Liver (tissue), 9 donors: ENCODE measurements around the gene GPT2. TPM values are rescaled to one million over a fixed set of nuclear protein-coding genes. Genes with fewer than 3 reads are reported as not detected.

ENCODE experiments used
- DNase-seq: peaks from one replicate; pipeline ENCODE4 v3.0.0-alpha.2; 2017; ENCODE audit warnings: low spot score
- H3K27ac ChIP-seq, 2 donors: one replicate each; pipeline ENCODE4 v1.7.0; 2013; ENCODE audit warnings: inconsistent platforms in 2 of 2, low read length in 2 of 2, control low read depth in 1 of 2, low read depth in 1 of 2, mild to moderate bottlenecking in 1 of 2
- H3K27me3 ChIP-seq, 4 donors: one replicate each; pipeline versions ENCODE4 v1.6.1 to v1.7.0; 2013; ENCODE audit warnings: low read length in 3 of 4, inconsistent platforms in 1 of 4, mild to moderate bottlenecking in 1 of 4, moderate library complexity in 1 of 4; ENCODE audit not compliant: control insufficient read depth in 4 of 4, insufficient read depth in 4 of 4
- H3K36me3 ChIP-seq, 4 donors: one replicate each; pipeline versions ENCODE4 v1.6.1 to v1.7.0; 2013; ENCODE audit warnings: low read length in 3 of 4, mild to moderate bottlenecking in 3 of 4, low read depth in 1 of 4, moderate library complexity in 1 of 4; ENCODE audit not compliant: control insufficient read depth in 4 of 4, insufficient read depth in 3 of 4
- H3K4me1 ChIP-seq, 4 donors: one replicate each; pipeline versions ENCODE4 v1.6.1 to v1.7.0; 2013; ENCODE audit warnings: low read length in 3 of 4, mild to moderate bottlenecking in 3 of 4, moderate library complexity in 1 of 4; ENCODE audit not compliant: control insufficient read depth in 4 of 4, insufficient read depth in 4 of 4
- H3K4me3 ChIP-seq, 3 donors: one replicate each; pipeline versions ENCODE4 v1.6.1 to v1.7.0; 2013; ENCODE audit warnings: low read length in 3 of 3, control low read depth in 1 of 3, low read depth in 1 of 3, mild to moderate bottlenecking in 1 of 3
- H3K9ac ChIP-seq, 2 donors: one replicate each; pipeline ENCODE4 v1.7.0; 2013; ENCODE audit warnings: low read length in 2 of 2, mild to moderate bottlenecking in 2 of 2, moderate library complexity in 2 of 2, control low read depth in 1 of 2, low read depth in 1 of 2
- H3K9me3 ChIP-seq, 4 donors: one replicate each; pipeline versions ENCODE4 v1.6.1 to v1.7.0; 2013; ENCODE audit warnings: low read length in 3 of 4; ENCODE audit not compliant: control insufficient read depth in 4 of 4
- ATF3 ChIP-seq: IDR thresholded peaks from 2 replicates; pipeline ENCODE4 v1.6.1; 2016; ENCODE audit warnings: antibody characterized with exemption
- EGR1 ChIP-seq, 2 donors: IDR thresholded peaks; 2 replicates each; pipeline ENCODE4 v1.6.1; 2016 to 2018; ENCODE audit warnings: antibody characterized with exemption in 2 of 2, low read depth in 2 of 2
- FOXA2 ChIP-seq: IDR thresholded peaks from 2 replicates; pipeline ENCODE4 v1.6.1; 2016; ENCODE audit warnings: antibody characterized with exemption
- GABPA ChIP-seq, 2 donors: IDR thresholded peaks in 1 of 2; conservative IDR thresholded peaks in 1 of 2; 2 replicates each; pipeline ENCODE4 v1.6.1; 2016; ENCODE audit warnings: antibody characterized with exemption in 2 of 2, mild to moderate bottlenecking in 1 of 2, moderate library complexity in 1 of 2
- HNF4A ChIP-seq, 2 donors: conservative IDR thresholded peaks; 2 replicates each; pipeline ENCODE4 v1.6.1; 2016; ENCODE audit warnings: antibody characterized with exemption in 2 of 2, mild to moderate bottlenecking in 2 of 2
- JUND ChIP-seq, 2 donors: IDR thresholded peaks; 2 replicates each; pipeline ENCODE4 v1.6.1; 2016; ENCODE audit warnings: antibody characterized with exemption in 2 of 2
- NR2F2 ChIP-seq: IDR thresholded peaks from 2 replicates; pipeline ENCODE4 v1.6.1; 2016; ENCODE audit warnings: antibody characterized with exemption
- RAD21 ChIP-seq, 2 donors: IDR thresholded peaks; 2 replicates each; pipeline ENCODE4 v1.6.1; 2016; ENCODE audit warnings: antibody characterized with exemption in 2 of 2, mild to moderate bottlenecking in 2 of 2
- RXRA ChIP-seq, 2 donors: IDR thresholded peaks; 2 replicates each; pipeline ENCODE4 v1.6.1; 2017 to 2018; ENCODE audit warnings: antibody characterized with exemption in 2 of 2, mild to moderate bottlenecking in 1 of 2
- SP1 ChIP-seq: IDR thresholded peaks from 2 replicates; pipeline ENCODE4 v1.6.1; 2018; ENCODE audit warnings: antibody characterized with exemption, mild to moderate bottlenecking
- TAF1 ChIP-seq: conservative IDR thresholded peaks from 2 replicates; pipeline ENCODE4 v1.6.1; 2016; ENCODE audit warnings: antibody characterized with exemption, mild to moderate bottlenecking
- YY1 ChIP-seq: IDR thresholded peaks from 2 replicates; pipeline ENCODE4 v1.6.1; 2016; ENCODE audit warnings: antibody characterized with exemption, mild to moderate bottlenecking
- ZBTB33 ChIP-seq: IDR thresholded peaks from 2 replicates; pipeline ENCODE4 v1.6.1; 2016; ENCODE audit warnings: antibody characterized with exemption
- WGBS: extraction: QIAGEN DNeasy Blood & Tissue Kit; methylation state at CpG from one replicate; pipeline ENCODE4 v1.1.7; 2013; 5-methylcytosine and 5-hydroxymethylcytosine counted together
- polyA plus RNA-seq, 2 donors: library from polyadenylated mRNA; stranded (reverse) in 1 of 2; unstranded in 1 of 2; fragments of 200-250 nt in 1 of 2; fragments of >200 nt in 1 of 2; fragmentation: Nextera tagmentation in 1 of 2; extraction: Ambion mirVana in 1 of 2; gene quantifications; one replicate each; pipeline versions ENCODE4 v1.2.1 to v1.2.3, GENCODE V29; 2013 to 2015
- total RNA-seq, 2 donors: library from RNA; depleted of rRNA; stranded (reverse); fragments of >200 nt; gene quantifications; one replicate each; pipeline ENCODE4 v1.2.3, GENCODE V29; 2014
- TF ChIP-seq, protein P1 (sequence below): IDR thresholded peaks from 2 replicates; pipeline ENCODE4 v1.6.1; 2016; ENCODE audit warnings: antibody characterized with exemption
- TF ChIP-seq, protein P2 (sequence below): IDR thresholded peaks from 2 replicates; pipeline ENCODE4 v1.6.1; 2016; ENCODE audit warnings: antibody characterized with exemption, mild to moderate bottlenecking
- TF ChIP-seq, protein P3 (sequence below): fragments of 150-350 bp; IDR thresholded peaks from 2 replicates; pipeline ENCODE4 v1.5.1; 2017; ENCODE audit warnings: improper control_type of control experiment, low read depth, low read length; ENCODE audit not compliant: missing input control
- donor health status: healthy.
- donor health status: healthy.
- donor health status: healthy.
- donor health status: healthy.
- donor health status: healthy.

The GPT2 gene
- total RNA-seq (10 to 100 TPM in 1 of 2 donors, 1 to 10 TPM in 1; 6.8 to 54.3 TPM), polyA plus RNA-seq (10 to 100 TPM; 39.8 to 78.3 TPM)

DNA sequence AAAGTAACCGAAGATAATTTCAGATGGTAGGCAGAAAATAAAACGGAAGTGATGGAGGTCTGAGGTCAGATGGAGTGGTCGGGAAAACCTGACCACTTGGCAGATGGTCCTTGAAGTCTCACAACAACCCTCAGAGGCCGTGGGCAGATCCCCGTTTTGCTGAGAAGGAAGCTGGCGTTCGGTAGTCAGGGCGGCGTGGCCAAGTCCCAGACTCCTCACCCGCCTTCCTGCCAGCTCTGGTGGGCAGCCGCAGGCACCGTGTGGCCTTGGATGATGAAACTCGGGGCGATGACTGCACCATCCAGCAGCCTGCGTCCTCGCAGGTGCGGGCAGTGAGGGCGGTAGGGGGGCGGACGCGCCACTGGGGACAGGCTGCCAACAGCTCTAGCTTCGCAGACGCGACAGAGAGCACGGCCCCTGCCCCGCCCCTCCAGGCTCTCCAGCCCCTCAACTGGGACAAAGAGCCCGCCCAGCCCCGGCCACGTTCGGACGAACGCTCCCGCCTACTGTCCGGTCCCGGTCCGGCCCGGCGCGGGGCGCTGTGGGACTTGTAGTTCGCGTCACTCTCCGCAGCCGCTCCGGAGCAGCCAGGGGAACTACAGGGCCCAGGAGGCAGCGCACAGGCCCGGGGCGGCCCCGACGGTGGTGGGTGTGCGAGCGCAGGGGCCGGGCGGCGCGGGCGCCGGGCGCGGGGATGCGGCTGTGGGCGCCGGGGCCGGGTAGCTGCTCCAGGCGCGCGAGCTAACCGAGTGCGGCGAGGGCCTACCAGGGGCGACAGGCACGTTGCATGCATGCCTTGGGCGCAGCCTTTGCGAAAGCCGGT, at the start of gene GPT2:
Gene GPT2, plus strand, starts transcription at position 673 of the 823 bp plus-strand sequence. CDS start 354 bp downstream, outside the sequence.
- under 1% methylated on average over 75 of the region's 75 CpGs for WGBS
- H3K4me1 ChIP-seq = peaks cover 1 to 50% (median 26%) of the 10 kb centered on the region in 4 donors

More for the DNA sequence above, at the start of gene GPT2:
- H3K4me3 ChIP-seq = peak within 1 kb of the TSS; percentile 65 to 89 (median 82)
- peaks cover 0 to 4% (median 0%) of the 10 kb centered on the region in 4 donors for H3K36me3 ChIP-seq
- TF ChIP-seq, protein P1, sequence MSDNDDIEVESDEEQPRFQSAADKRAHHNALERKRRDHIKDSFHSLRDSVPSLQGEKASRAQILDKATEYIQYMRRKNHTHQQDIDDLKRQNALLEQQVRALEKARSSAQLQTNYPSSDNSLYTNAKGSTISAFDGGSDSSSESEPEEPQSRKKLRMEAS = peak; percentile 80
- peak; percentile 32 to 81 for TF ChIP-seq EGR1 (IDR thresholded peaks at IDR 0.05; ENCODE audit: low read depth in 2 of 2)
- TF ChIP-seq YY1 = peak; percentile 84
- TF ChIP-seq JUND (IDR thresholded peaks at IDR 0.05) = peak; percentile 20 to 48
- peak; percentile 63 for TF ChIP-seq ZBTB33
- TF ChIP-seq, protein P2, sequence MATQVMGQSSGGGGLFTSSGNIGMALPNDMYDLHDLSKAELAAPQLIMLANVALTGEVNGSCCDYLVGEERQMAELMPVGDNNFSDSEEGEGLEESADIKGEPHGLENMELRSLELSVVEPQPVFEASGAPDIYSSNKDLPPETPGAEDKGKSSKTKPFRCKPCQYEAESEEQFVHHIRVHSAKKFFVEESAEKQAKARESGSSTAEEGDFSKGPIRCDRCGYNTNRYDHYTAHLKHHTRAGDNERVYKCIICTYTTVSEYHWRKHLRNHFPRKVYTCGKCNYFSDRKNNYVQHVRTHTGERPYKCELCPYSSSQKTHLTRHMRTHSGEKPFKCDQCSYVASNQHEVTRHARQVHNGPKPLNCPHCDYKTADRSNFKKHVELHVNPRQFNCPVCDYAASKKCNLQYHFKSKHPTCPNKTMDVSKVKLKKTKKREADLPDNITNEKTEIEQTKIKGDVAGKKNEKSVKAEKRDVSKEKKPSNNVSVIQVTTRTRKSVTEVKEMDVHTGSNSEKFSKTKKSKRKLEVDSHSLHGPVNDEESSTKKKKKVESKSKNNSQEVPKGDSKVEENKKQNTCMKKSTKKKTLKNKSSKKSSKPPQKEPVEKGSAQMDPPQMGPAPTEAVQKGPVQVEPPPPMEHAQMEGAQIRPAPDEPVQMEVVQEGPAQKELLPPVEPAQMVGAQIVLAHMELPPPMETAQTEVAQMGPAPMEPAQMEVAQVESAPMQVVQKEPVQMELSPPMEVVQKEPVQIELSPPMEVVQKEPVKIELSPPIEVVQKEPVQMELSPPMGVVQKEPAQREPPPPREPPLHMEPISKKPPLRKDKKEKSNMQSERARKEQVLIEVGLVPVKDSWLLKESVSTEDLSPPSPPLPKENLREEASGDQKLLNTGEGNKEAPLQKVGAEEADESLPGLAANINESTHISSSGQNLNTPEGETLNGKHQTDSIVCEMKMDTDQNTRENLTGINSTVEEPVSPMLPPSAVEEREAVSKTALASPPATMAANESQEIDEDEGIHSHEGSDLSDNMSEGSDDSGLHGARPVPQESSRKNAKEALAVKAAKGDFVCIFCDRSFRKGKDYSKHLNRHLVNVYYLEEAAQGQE = peak; percentile 87
- peak; percentile 11 to 41 for TF ChIP-seq RAD21 (IDR thresholded peaks at IDR 0.05)
- no peak for TF ChIP-seq FOXA2
- no peak for TF ChIP-seq NR2F2
- TF ChIP-seq, protein P3, sequence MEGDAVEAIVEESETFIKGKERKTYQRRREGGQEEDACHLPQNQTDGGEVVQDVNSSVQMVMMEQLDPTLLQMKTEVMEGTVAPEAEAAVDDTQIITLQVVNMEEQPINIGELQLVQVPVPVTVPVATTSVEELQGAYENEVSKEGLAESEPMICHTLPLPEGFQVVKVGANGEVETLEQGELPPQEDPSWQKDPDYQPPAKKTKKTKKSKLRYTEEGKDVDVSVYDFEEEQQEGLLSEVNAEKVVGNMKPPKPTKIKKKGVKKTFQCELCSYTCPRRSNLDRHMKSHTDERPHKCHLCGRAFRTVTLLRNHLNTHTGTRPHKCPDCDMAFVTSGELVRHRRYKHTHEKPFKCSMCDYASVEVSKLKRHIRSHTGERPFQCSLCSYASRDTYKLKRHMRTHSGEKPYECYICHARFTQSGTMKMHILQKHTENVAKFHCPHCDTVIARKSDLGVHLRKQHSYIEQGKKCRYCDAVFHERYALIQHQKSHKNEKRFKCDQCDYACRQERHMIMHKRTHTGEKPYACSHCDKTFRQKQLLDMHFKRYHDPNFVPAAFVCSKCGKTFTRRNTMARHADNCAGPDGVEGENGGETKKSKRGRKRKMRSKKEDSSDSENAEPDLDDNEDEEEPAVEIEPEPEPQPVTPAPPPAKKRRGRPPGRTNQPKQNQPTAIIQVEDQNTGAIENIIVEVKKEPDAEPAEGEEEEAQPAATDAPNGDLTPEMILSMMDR = no peak
- peak; percentile 86 for TF ChIP-seq SP1
- TF ChIP-seq TAF1 = peak; percentile 58
- TF ChIP-seq HNF4A (conservative IDR thresholded peaks at IDR 0.05) = peak; percentile 60 to 67
- peak; percentile 93 for TF ChIP-seq ATF3
- TF ChIP-seq GABPA (IDR thresholded peaks at IDR 0.05 in 1 of 2, conservative IDR thresholded peaks at IDR 0.05 in 1 of 2) = no peak
- TF ChIP-seq RXRA (IDR thresholded peaks at IDR 0.05) = peak; percentile 73 to 76
- H3K9ac ChIP-seq = peak within 1 kb of the TSS; percentile 91 to 99
- no peaks in the 10 kb centered on the region for H3K9me3 ChIP-seq
- peak within 1 kb of the TSS; percentile 94 to 97 for H3K27ac ChIP-seq
- peak; percentile 88 for DNase-seq
- no peaks in the 10 kb centered on the region for H3K27me3 ChIP-seq
